Esophagus squamous epithelium (tissue), 4 donors: ENCODE data around the gene COPS3.
"Not testable (repeated sequence)": the region's sequence is repeated elsewhere in the genome, so short reads cannot be mapped to it uniquely, and the experiment has no call there.

ENCODE experiments used
- CTCF ChIP-seq, 6 experiments: fragments of 450-650 bp in 4 of 6; fragments of 200-600 bp in 2 of 6; sonication (generic) in 2 of 6; IDR thresholded peaks; one replicate each; pipeline ENCODE4 v1.5.1; 2016 to 2019; ENCODE audit warnings: antibody characterized with exemption in 6 of 6, mild to moderate bottlenecking in 4 of 6, moderate library complexity in 4 of 6
- POLR2A ChIP-seq, 4 donors: fragments of 450-650 bp; IDR thresholded peaks; one replicate each; pipeline ENCODE4 v1.6.1; 2017; ENCODE audit warnings: antibody characterized with exemption in 4 of 4, mild to moderate bottlenecking in 4 of 4, moderate library complexity in 3 of 4

GRCh38 chr17:17277431-17277830 is 3.6 kb downstream of the COPS3 start:
- not testable (repeated sequence) for TF ChIP-seq CTCF, POLR2A (IDR thresholded peaks at IDR 0.05)
